Right atrium auricular region (tissue), 2 donors: Measurements from ENCODE around the gene SPATA32. TPM values are rescaled to one million over a fixed set of nuclear protein-coding genes. Genes with fewer than 3 reads are reported as not detected.

Source experiments
- DNase-seq: peaks from one replicate; pipeline ENCODE4 v3.0.0-alpha.2; 2019; ENCODE audit warnings: low spot score
- H3K27ac ChIP-seq, 2 donors: fragments of 200-600 bp; sonication (generic); 1 replicate in 1 of 2; 2 replicates in 1 of 2; pipeline ENCODE4 v1.5.1; 2016 to 2019
- H3K27me3 ChIP-seq, 2 donors: fragments of 200-600 bp; sonication (generic); one replicate each; pipeline versions ENCODE4 v1.5.1 to v1.6.0; 2017 to 2019
- H3K36me3 ChIP-seq: fragments of 200-600 bp; sonication (generic); one replicate; pipeline ENCODE4 v1.5.1; 2016
- H3K4me1 ChIP-seq, 2 donors: fragments of 200-600 bp; sonication (generic); one replicate each; pipeline versions ENCODE4 v1.5.1 to v1.6.0; 2017 to 2019
- H3K4me3 ChIP-seq, 2 donors: fragments of 200-600 bp; sonication (generic); 1 replicate in 1 of 2; 2 replicates in 1 of 2; pipeline ENCODE4 v1.5.1; 2017 to 2019; ENCODE audit warnings: mild to moderate bottlenecking in 1 of 2, moderate library complexity in 1 of 2
- H3K9me3 ChIP-seq, 2 donors: fragments of 200-600 bp; sonication (generic); one replicate each; pipeline ENCODE4 v1.5.1; 2019
- CTCF ChIP-seq, 2 donors: fragments of 200-600 bp; sonication (generic); IDR thresholded peaks; one replicate each; pipeline ENCODE4 v1.5.1; 2019; ENCODE audit warnings: antibody characterized with exemption in 2 of 2
- total RNA-seq, 2 donors: library from RNA; depleted of rRNA; stranded (reverse); fragments of >200 nt; gene quantifications; one replicate each; pipeline ENCODE4 v1.1.0, GENCODE V29; 2016

Gene SPATA32
- total RNA-seq, 2 donors from 2014 or later: not detected

GRCh38 chr17:45308016-45308365, 46.1 kb upstream of the SPATA32 start:
- Histone ChIP-seq H3K9me3 (no peaks in the 10 kb centered on the region), H3K4me3 (no peak overlapping the region), H3K27me3 (no peaks in the 10 kb centered on the region), H3K27ac (peak overlapping the region; percentile 96 to 97), H3K36me3 (no peaks in the 10 kb centered on the region), H3K4me1 (peaks cover 0 to 86% of the 10 kb centered on the region in 2 donors)
- DNase-seq: no peak
- no peak for TF ChIP-seq CTCF (IDR thresholded peaks at IDR 0.05)

GRCh38 chr17:45307290-45308015, 45.6 kb upstream of the SPATA32 start:
- H3K27me3 ChIP-seq: no peaks in the 10 kb centered on the region
- no peaks in the 10 kb centered on the region for H3K36me3 ChIP-seq
- no peak for TF ChIP-seq CTCF (IDR thresholded peaks at IDR 0.05)
- peak overlapping the region; percentile 96 to 97 for H3K27ac ChIP-seq
- DNase-seq: no peak
- H3K4me1 ChIP-seq: peaks cover 0 to 85% of the 10 kb centered on the region in 2 donors
- H3K9me3 ChIP-seq: no peaks in the 10 kb centered on the region
- H3K4me3 ChIP-seq: no peak overlapping the region

- H3K36me3 ChIP-seq: no peaks in the 10 kb centered on the region
- no peak overlapping the region for H3K4me3 ChIP-seq
- H3K27ac ChIP-seq: peak overlapping the region; percentile 96 to 97
- H3K27me3 ChIP-seq: no peaks in the 10 kb centered on the region
- no peaks in the 10 kb centered on the region for H3K9me3 ChIP-seq
- H3K4me1 ChIP-seq: peaks cover 0 to 83% of the 10 kb centered on the region in 2 donors
- DNase-seq: no peak
- TF ChIP-seq CTCF (IDR thresholded peaks at IDR 0.05): no peak
Measured at GRCh38 chr17:45306623-45307022, 44.7 kb upstream of the SPATA32 start.

GRCh38 chr17:45306094-45306493, 44.2 kb upstream of the SPATA32 start:
- H3K27ac ChIP-seq: peak overlapping the region; percentile 96 to 97
- H3K4me3 ChIP-seq: no peak overlapping the region

GRCh38 chr17:45305530-45306087, 43.7 kb upstream of the SPATA32 start:
- no peak for DNase-seq
- H3K9me3 ChIP-seq: no peaks in the 10 kb centered on the region
- no peaks in the 10 kb centered on the region for H3K27me3 ChIP-seq
- no peak overlapping the region for H3K4me3 ChIP-seq
- H3K4me1 ChIP-seq: peaks cover 0 to 82% of the 10 kb centered on the region in 2 donors
- H3K27ac ChIP-seq: peak overlapping the region; percentile 96 to 97
- no peak for TF ChIP-seq CTCF (IDR thresholded peaks at IDR 0.05)
- no peaks in the 10 kb centered on the region for H3K36me3 ChIP-seq

More at GRCh38 chr17:45306094-45306493, 44.2 kb upstream of the SPATA32 start:
- no peak for TF ChIP-seq CTCF (IDR thresholded peaks at IDR 0.05)
- Histone ChIP-seq H3K36me3 (no peaks in the 10 kb centered on the region), H3K4me1 (peaks cover 0 to 82% of the 10 kb centered on the region in 2 donors), H3K9me3 (no peaks in the 10 kb centered on the region), H3K27me3 (no peaks in the 10 kb centered on the region)
- no peak for DNase-seq
